OCI-M2 (cell line): Measurements from ENCODE around the gene MIEN1.
"Not testable (repeated sequence)": the region's sequence is repeated elsewhere in the genome, so short reads cannot be mapped to it uniquely, and the experiment has no call there.

Experiments
- DNase-seq: peaks from one replicate; lab custom pipeline; 2025; ENCODE audit not compliant: unreplicated experiment; lab: John Stamatoyannopoulos, UW

Gene MIEN1

GRCh38 chr17:39730095-39730921 lies at the start of gene MIEN1:
Gene MIEN1, minus strand, starts transcription at chr17:39730532. Its CDS starts 37 bp downstream, at chr17:39730495.
- DNase-seq = no peak

- DNase-seq = no peak
Observed at GRCh38 chr17:39777534-39778365, 47.4 kb upstream of the MIEN1 start.

GRCh38 chr17:39776252-39776651 lies 45.9 kb upstream of the MIEN1 start:
- DNase-seq = no peak

- DNase-seq = no peak
Observed at GRCh38 chr17:39775031-39775430, 44.7 kb upstream of the MIEN1 start.

- DNase-seq = no peak
Observed at GRCh38 chr17:39774047-39774446, 43.7 kb upstream of the MIEN1 start.

- DNase-seq = no peak
Observed at GRCh38 chr17:39772987-39773934, 42.9 kb upstream of the MIEN1 start.

GRCh38 chr17:39772415-39772814 lies 42.1 kb upstream of the MIEN1 start:
- no peak for DNase-seq

- no peak for DNase-seq
Observed at GRCh38 chr17:39769974-39770587, 39.7 kb upstream of the MIEN1 start.

GRCh38 chr17:39767147-39767546 lies 36.8 kb upstream of the MIEN1 start:
- DNase-seq = no peak

GRCh38 chr17:39765766-39766165 lies 35.4 kb upstream of the MIEN1 start:
- no peak for DNase-seq

- DNase-seq = no peak
Observed at GRCh38 chr17:39765175-39765574, 34.8 kb upstream of the MIEN1 start.

GRCh38 chr17:39764171-39764570 lies 33.8 kb upstream of the MIEN1 start:
- DNase-seq = not testable (repeated sequence)

GRCh38 chr17:39763051-39763820 lies 32.9 kb upstream of the MIEN1 start:
- no peak for DNase-seq

- no peak for DNase-seq
Observed at GRCh38 chr17:39761861-39762496, 31.6 kb upstream of the MIEN1 start.

- DNase-seq = no peak
Observed at GRCh38 chr17:39759204-39759603, 28.9 kb upstream of the MIEN1 start.

- DNase-seq = no peak
Observed at GRCh38 chr17:39757931-39758873, 27.9 kb upstream of the MIEN1 start.

GRCh38 chr17:39757176-39757662 lies 26.9 kb upstream of the MIEN1 start:
- DNase-seq = no peak
